Right atrium auricular region (tissue), 2 donors: Measurements from ENCODE around the gene CYFIP2. TPM values are rescaled to one million over a fixed set of nuclear protein-coding genes. Genes with fewer than 3 reads are reported as not detected.
A peak's percentile ranks its signal among the peaks of the same experiment; 100 is the strongest.

Experiments used
- DNase-seq: peaks from one replicate; pipeline ENCODE4 v3.0.0-alpha.2; 2019; ENCODE audit warnings: low spot score
- H3K27ac ChIP-seq, 2 donors: fragments of 200-600 bp; sonication (generic); 1 replicate in 1 of 2; 2 replicates in 1 of 2; pipeline ENCODE4 v1.5.1; 2016 to 2019
- H3K27me3 ChIP-seq, 2 donors: fragments of 200-600 bp; sonication (generic); one replicate each; pipeline versions ENCODE4 v1.5.1 to v1.6.0; 2017 to 2019
- H3K36me3 ChIP-seq: fragments of 200-600 bp; sonication (generic); one replicate; pipeline ENCODE4 v1.5.1; 2016
- H3K4me1 ChIP-seq, 2 donors: fragments of 200-600 bp; sonication (generic); one replicate each; pipeline versions ENCODE4 v1.5.1 to v1.6.0; 2017 to 2019
- H3K4me3 ChIP-seq, 2 donors: fragments of 200-600 bp; sonication (generic); 1 replicate in 1 of 2; 2 replicates in 1 of 2; pipeline ENCODE4 v1.5.1; 2017 to 2019; ENCODE audit warnings: mild to moderate bottlenecking in 1 of 2, moderate library complexity in 1 of 2
- H3K9me3 ChIP-seq, 2 donors: fragments of 200-600 bp; sonication (generic); one replicate each; pipeline ENCODE4 v1.5.1; 2019
- CTCF ChIP-seq, 2 donors: fragments of 200-600 bp; sonication (generic); IDR thresholded peaks; one replicate each; pipeline ENCODE4 v1.5.1; 2019; ENCODE audit warnings: antibody characterized with exemption in 2 of 2
- total RNA-seq, 2 donors: library from RNA; depleted of rRNA; stranded (reverse); fragments of >200 nt; gene quantifications; one replicate each; pipeline ENCODE4 v1.1.0, GENCODE V29; 2016

CYFIP2 gene
- total RNA-seq, 2 donors from 2014 or later: 51.5 to 55.4 TPM

- H3K27me3 ChIP-seq: no peaks in the 10 kb centered on the region
- no peaks in the 10 kb centered on the region for H3K36me3 ChIP-seq
- no peak for DNase-seq
- H3K4me1 ChIP-seq: peaks cover 0 to 41% of the 10 kb centered on the region in 2 donors
- no peak for TF ChIP-seq CTCF (IDR thresholded peaks at IDR 0.05)
- no peaks in the 10 kb centered on the region for H3K9me3 ChIP-seq
- peak overlapping the region; percentile 79 to 90 for H3K27ac ChIP-seq
- no peak overlapping the region for H3K4me3 ChIP-seq
These were observed 117.3 kb downstream of the CYFIP2 start for GRCh38 chr5:157382996-157383800.

- H3K4me3 ChIP-seq: no peak overlapping the region
- H3K27me3 ChIP-seq: no peaks in the 10 kb centered on the region
- H3K4me1 ChIP-seq: peaks cover 0 to 42% of the 10 kb centered on the region in 2 donors
- peak; percentile 71 for DNase-seq
- H3K9me3 ChIP-seq: no peaks in the 10 kb centered on the region
- H3K36me3 ChIP-seq: no peaks in the 10 kb centered on the region
- peak overlapping the region; percentile 79 to 90 for H3K27ac ChIP-seq
- no peak for TF ChIP-seq CTCF (IDR thresholded peaks at IDR 0.05)
These were observed 119.2 kb downstream of the CYFIP2 start for GRCh38 chr5:157384971-157385709.

GRCh38 chr5:157387041-157387563 lies 121.2 kb downstream of the CYFIP2 start:
- no peaks in the 10 kb centered on the region for H3K27me3 ChIP-seq
- H3K27ac ChIP-seq: peak overlapping the region; percentile 79 to 90
- H3K4me1 ChIP-seq: peaks cover 0 to 42% of the 10 kb centered on the region in 2 donors
- no peak overlapping the region for H3K4me3 ChIP-seq
- H3K9me3 ChIP-seq: no peaks in the 10 kb centered on the region
- no peaks in the 10 kb centered on the region for H3K36me3 ChIP-seq
- TF ChIP-seq CTCF (IDR thresholded peaks at IDR 0.05): no peak
- DNase-seq: no peak

- Histone ChIP-seq H3K4me3 (no peak overlapping the region), H3K36me3 (no peaks in the 10 kb centered on the region), H3K27ac (peak overlapping the region; percentile 79 to 90), H3K4me1 (peaks cover 0 to 42% of the 10 kb centered on the region in 2 donors), H3K9me3 (no peaks in the 10 kb centered on the region), H3K27me3 (no peaks in the 10 kb centered on the region)
- TF ChIP-seq CTCF (IDR thresholded peaks at IDR 0.05): no peak
- DNase-seq: no peak
These were observed 121.8 kb downstream of the CYFIP2 start for GRCh38 chr5:157387683-157388093.

- TF ChIP-seq CTCF (IDR thresholded peaks at IDR 0.05): no peak
- Histone ChIP-seq H3K4me3 (no peak overlapping the region), H3K4me1 (peaks cover 0 to 38% of the 10 kb centered on the region in 2 donors), H3K9me3 (no peaks in the 10 kb centered on the region), H3K27ac (peak overlapping the region; percentile 79 to 90), H3K27me3 (no peaks in the 10 kb centered on the region), H3K36me3 (peaks cover 3% of the 10 kb centered on the region)
- no peak for DNase-seq
These were observed 122.3 kb downstream of the CYFIP2 start for GRCh38 chr5:157388111-157388710.
